ENCODE measurements around the gene CERS3.

DNA sequence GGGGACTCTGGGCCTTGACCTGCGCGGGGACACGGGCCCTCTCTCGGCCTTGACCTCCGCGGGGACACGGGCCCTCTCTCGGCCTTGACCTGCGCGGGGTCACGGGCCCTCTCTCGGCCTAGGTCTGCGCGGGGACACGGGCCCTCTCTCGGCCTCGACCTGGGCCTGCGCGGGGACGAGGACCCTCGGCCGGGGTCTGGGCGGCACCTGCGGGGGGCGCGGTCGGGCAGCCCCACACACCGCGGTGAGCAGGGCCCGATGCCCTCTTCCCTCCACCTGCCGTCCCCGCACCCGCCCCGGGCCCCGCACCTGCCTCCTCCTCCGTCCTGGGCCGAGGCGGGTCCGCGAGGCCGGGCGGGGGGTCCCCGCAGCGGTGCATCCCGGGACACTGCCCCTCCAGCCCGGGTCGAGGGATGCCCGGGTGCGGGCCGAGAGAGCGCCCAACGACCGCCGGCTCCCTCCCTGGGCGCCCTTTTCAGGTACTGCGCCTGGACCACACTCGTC, 15.6 kb upstream of the CERS3 start:
- TF ChIP-seq, protein P1, sequence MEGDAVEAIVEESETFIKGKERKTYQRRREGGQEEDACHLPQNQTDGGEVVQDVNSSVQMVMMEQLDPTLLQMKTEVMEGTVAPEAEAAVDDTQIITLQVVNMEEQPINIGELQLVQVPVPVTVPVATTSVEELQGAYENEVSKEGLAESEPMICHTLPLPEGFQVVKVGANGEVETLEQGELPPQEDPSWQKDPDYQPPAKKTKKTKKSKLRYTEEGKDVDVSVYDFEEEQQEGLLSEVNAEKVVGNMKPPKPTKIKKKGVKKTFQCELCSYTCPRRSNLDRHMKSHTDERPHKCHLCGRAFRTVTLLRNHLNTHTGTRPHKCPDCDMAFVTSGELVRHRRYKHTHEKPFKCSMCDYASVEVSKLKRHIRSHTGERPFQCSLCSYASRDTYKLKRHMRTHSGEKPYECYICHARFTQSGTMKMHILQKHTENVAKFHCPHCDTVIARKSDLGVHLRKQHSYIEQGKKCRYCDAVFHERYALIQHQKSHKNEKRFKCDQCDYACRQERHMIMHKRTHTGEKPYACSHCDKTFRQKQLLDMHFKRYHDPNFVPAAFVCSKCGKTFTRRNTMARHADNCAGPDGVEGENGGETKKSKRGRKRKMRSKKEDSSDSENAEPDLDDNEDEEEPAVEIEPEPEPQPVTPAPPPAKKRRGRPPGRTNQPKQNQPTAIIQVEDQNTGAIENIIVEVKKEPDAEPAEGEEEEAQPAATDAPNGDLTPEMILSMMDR (conservative IDR thresholded peaks at IDR 0.05 in 1 of 2, IDR thresholded peaks at IDR 0.05 in 1 of 2; ENCODE audit: extremely low read depth in 1 of 2, insufficient read depth in 1 of 2, low read depth in 1 of 2, low read length in 2 of 2) = no peak
- no peak for TF ChIP-seq EZH2 (IDR thresholded peaks at IDR 0.05; ENCODE audit: borderline replicate concordance, low read length)
